Measurements from ENCODE around the gene KSR2.

DNA sequence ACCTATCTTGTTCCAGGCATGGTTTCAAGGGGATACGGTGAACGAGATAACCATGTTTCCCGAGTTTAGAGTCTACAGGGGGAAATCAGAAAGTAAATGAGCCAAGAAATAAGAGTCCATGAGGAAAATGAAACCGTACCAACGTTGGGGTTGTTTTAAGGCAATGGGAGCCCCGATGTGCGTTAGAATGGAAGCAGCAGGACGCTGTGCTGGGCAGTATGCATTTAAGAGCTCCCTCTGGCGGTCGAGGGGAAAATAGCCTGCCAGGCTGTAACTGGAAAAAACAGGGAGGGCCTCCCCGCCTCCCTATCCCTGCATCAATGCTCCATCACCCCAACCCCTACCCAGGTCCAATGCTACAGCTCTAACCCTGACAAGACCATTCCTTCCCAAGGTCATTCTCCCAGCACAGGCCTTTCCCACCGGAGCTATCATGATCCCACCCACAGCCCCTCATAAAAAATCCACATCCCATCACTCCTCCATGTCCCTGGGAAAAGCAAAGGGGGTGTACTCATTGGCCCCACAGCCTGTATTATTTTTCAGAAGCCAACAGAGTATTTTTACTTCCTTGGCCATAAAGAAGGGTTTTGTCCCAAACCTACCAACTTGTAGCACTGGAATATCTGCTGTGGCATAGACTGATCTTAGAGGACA is 381.0 kb downstream of the KSR2 start:
- TF ChIP-seq, protein P1, sequence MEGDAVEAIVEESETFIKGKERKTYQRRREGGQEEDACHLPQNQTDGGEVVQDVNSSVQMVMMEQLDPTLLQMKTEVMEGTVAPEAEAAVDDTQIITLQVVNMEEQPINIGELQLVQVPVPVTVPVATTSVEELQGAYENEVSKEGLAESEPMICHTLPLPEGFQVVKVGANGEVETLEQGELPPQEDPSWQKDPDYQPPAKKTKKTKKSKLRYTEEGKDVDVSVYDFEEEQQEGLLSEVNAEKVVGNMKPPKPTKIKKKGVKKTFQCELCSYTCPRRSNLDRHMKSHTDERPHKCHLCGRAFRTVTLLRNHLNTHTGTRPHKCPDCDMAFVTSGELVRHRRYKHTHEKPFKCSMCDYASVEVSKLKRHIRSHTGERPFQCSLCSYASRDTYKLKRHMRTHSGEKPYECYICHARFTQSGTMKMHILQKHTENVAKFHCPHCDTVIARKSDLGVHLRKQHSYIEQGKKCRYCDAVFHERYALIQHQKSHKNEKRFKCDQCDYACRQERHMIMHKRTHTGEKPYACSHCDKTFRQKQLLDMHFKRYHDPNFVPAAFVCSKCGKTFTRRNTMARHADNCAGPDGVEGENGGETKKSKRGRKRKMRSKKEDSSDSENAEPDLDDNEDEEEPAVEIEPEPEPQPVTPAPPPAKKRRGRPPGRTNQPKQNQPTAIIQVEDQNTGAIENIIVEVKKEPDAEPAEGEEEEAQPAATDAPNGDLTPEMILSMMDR (IDR thresholded peaks at IDR 0.05; ENCODE audit: low read depth, low read length) = peak; percentile 79
- no peak for TF ChIP-seq EZH2phosphoT487 (IDR thresholded peaks at IDR 0.05; ENCODE audit: low read depth)

Data from OCI-LY3 (cell line).